Stimulated activated CD4-positive, alpha-beta T cell treated with anti-CD3 and anti-CD28 coated beads, Interleukin-2, amount 100 ng/mL, for 4 hours (primary cell): ENCODE data around the gene SYNC.
"Not testable (repeated sequence)": the region's sequence is repeated elsewhere in the genome, so short reads cannot be mapped to it uniquely, and the experiment has no call there.

Experiments used
- DNase-seq: peaks from one replicate; pipeline ENCODE4 v3.0.0-alpha.2; 2020; ENCODE audit warnings: low read depth

The SYNC gene

GRCh38 chr1:32724678-32725614 is 22.4 kb upstream of the SYNC start:
- DNase-seq: peak; percentile 11

GRCh38 chr1:32719681-32720275 is 17.2 kb upstream of the SYNC start:
- no peak for DNase-seq

GRCh38 chr1:32718527-32718926 is 16.0 kb upstream of the SYNC start:
- no peak for DNase-seq

- no peak for DNase-seq
Measured at GRCh38 chr1:32718036-32718435, 15.5 kb upstream of the SYNC start.

- no peak for DNase-seq
Measured at GRCh38 chr1:32717503-32717902, 14.9 kb upstream of the SYNC start.

- DNase-seq: peak; percentile 9
Measured at GRCh38 chr1:32716312-32717148, 14.0 kb upstream of the SYNC start.

GRCh38 chr1:32715901-32716311 is 13.3 kb upstream of the SYNC start:
- no peak for DNase-seq

- no peak for DNase-seq
Measured at GRCh38 chr1:32714277-32714676, 11.7 kb upstream of the SYNC start.

GRCh38 chr1:32713081-32713480 is 10.5 kb upstream of the SYNC start:
- DNase-seq: no peak

- DNase-seq: not testable (repeated sequence)
Measured at GRCh38 chr1:32711221-32711620, 8.7 kb upstream of the SYNC start.

- no peak for DNase-seq
Measured at GRCh38 chr1:32709476-32709875, 6.9 kb upstream of the SYNC start.

- DNase-seq: no peak
Measured at GRCh38 chr1:32709075-32709474, 6.5 kb upstream of the SYNC start.

- DNase-seq: no peak
Measured at GRCh38 chr1:32706491-32706890, 3.9 kb upstream of the SYNC start.

GRCh38 chr1:32705516-32705915 is 2.9 kb upstream of the SYNC start:
- no peak for DNase-seq

GRCh38 chr1:32703479-32704291 is 1.1 kb upstream of the SYNC start:
- no peak for DNase-seq

GRCh38 chr1:32701951-32702598 is 495 bp downstream of the SYNC start:
- no peak for DNase-seq

GRCh38 chr1:32701421-32701911 is 1.1 kb downstream of the SYNC start:
- no peak for DNase-seq

GRCh38 chr1:32696996-32697395 is 5.6 kb downstream of the SYNC start:
- not testable (repeated sequence) for DNase-seq

GRCh38 chr1:32696041-32696440 is 6.5 kb downstream of the SYNC start:
- DNase-seq: no peak

GRCh38 chr1:32695098-32695904 is 7.3 kb downstream of the SYNC start:
- DNase-seq: no peak
